ENCODE results near the gene HLA-G. TPM values are rescaled to one million over a fixed set of nuclear protein-coding genes. Genes with fewer than 3 reads are reported as not detected.
"Not testable (repeated sequence)": the region's sequence is repeated elsewhere in the genome, so short reads cannot be mapped to it uniquely, and the experiment has no call there.

Gene HLA-G
- total RNA-seq, 1 donor from 2014 or later, result not detected

GRCh38 chr6:29870104-29870503, 42.5 kb downstream of the HLA-G start:
- DNase-seq (ENCODE audit: low spot score), result no peak

GRCh38 chr6:29872791-29873190, 45.2 kb downstream of the HLA-G start:
- DNase-seq (ENCODE audit: low spot score), result no peak

GRCh38 chr6:29875257-29875656, 47.6 kb downstream of the HLA-G start:
- no peak for DNase-seq (ENCODE audit: low spot score)

- DNase-seq (ENCODE audit: low spot score), result not testable (repeated sequence)
Measured at GRCh38 chr6:29875734-29876133, 48.1 kb downstream of the HLA-G start.

Other genes with a start within 250 kb of the HLA-G start
- 0.48 TPM for gene OR2H2, start 242.7 kb upstream of the HLA-G start, total RNA-seq (ENCODE audit: insufficient read depth, low replicate concordance)
- 32.0 TPM for gene GABBR1, start 194.6 kb upstream of the HLA-G start, total RNA-seq (ENCODE audit: insufficient read depth, low replicate concordance)
- 2.9 TPM for gene MOG, start 170.7 kb upstream of the HLA-G start, total RNA-seq (ENCODE audit: insufficient read depth, low replicate concordance)
- gene ZFP57, start 146.7 kb upstream of the HLA-G start, total RNA-seq (ENCODE audit: insufficient read depth, low replicate concordance), result not detected
- 34.2 TPM for gene HLA-F, start 104.4 kb upstream of the HLA-G start, total RNA-seq (ENCODE audit: insufficient read depth, low replicate concordance)
- gene HLA-A, start 114.7 kb downstream of the HLA-G start, total RNA-seq (ENCODE audit: insufficient read depth, low replicate concordance), result 206 TPM
- gene POLR1H, start 233.4 kb downstream of the HLA-G start, total RNA-seq (ENCODE audit: insufficient read depth, low replicate concordance), result 27.7 TPM
- gene PPP1R11, start 239.4 kb downstream of the HLA-G start, total RNA-seq (ENCODE audit: insufficient read depth, low replicate concordance), result 8.9 TPM
- 1.7 TPM for gene RNF39, start 247.9 kb downstream of the HLA-G start, total RNA-seq (ENCODE audit: insufficient read depth, low replicate concordance)

Measured in umbilical cord (tissue), 2 donors.